GM23338 (cell line): ENCODE measurements around the gene TAS2R41. TPM values are rescaled to one million over a fixed set of nuclear protein-coding genes. Genes with fewer than 3 reads are reported as not detected.
A peak's percentile ranks its signal among the peaks of the same experiment; 100 is the strongest.

Experiments
- ATAC-seq: fragments of 200-7000 bp; cut with Tn5 transposase; 3 replicates; pipeline ENCODE4 v1.9.1; 2020
- DNase-seq: peaks from one replicate; pipeline ENCODE4 v3.0.0-alpha.2; 2015; ENCODE audit warnings: low spot score
- H2AFZ ChIP-seq: fragments of 200-600 bp; sonication (generic); 2 replicates; pipeline ENCODE4 v1.8.0; 2016; ENCODE audit warnings: antibody characterized with exemption, mild to moderate bottlenecking, moderate library complexity
- H3F3A ChIP-seq: fragments of 200-600 bp; sonication (generic); replicated peaks from 2 replicates; pipeline ENCODE4 v1.8.0; 2017; ENCODE audit warnings: antibody characterized with exemption, mixed run types, low read depth
- H3K27ac ChIP-seq: fragments of 200-600 bp; sonication (generic); 2 replicates; pipeline ENCODE4 v1.6.1; 2016; ENCODE audit warnings: low read depth
- H3K27me3 ChIP-seq: fragments of 200-600 bp; sonication (generic); 2 replicates; pipeline ENCODE4 v1.8.0; 2016; ENCODE audit warnings: mild to moderate bottlenecking, mixed run types, moderate library complexity; ENCODE audit not compliant: insufficient read depth
- H3K36me3 ChIP-seq: fragments of 200-600 bp; sonication (generic); 2 replicates; pipeline ENCODE4 v1.8.0; 2016; ENCODE audit warnings: mild to moderate bottlenecking; ENCODE audit not compliant: insufficient read depth
- H3K4me1 ChIP-seq: fragments of 200-600 bp; sonication (generic); 2 replicates; pipeline ENCODE4 v1.8.0; 2016; ENCODE audit warnings: mild to moderate bottlenecking, moderate library complexity; ENCODE audit not compliant: insufficient read depth
- H3K4me2 ChIP-seq: fragments of 200-600 bp; sonication (generic); 2 replicates; pipeline ENCODE4 v1.7.1; 2017; ENCODE audit warnings: mixed run types
- H3K4me3 ChIP-seq: fragments of 200-600 bp; sonication (generic); 2 replicates; pipeline ENCODE4 v1.6.1; 2016; ENCODE audit warnings: mixed run types
- H3K79me2 ChIP-seq: fragments of 200-600 bp; sonication (generic); replicated peaks from 2 replicates; pipeline ENCODE4 v1.8.0; 2017; ENCODE audit warnings: mild to moderate bottlenecking; ENCODE audit not compliant: insufficient read depth
- H3K9me2 ChIP-seq: fragments of 200-600 bp; sonication (generic); 2 replicates; pipeline ENCODE4 v1.8.0; 2017; ENCODE audit not compliant: insufficient read depth
- H4K20me1 ChIP-seq: fragments of 200-600 bp; sonication (generic); replicated peaks from 2 replicates; pipeline ENCODE4 v1.8.0; 2017; ENCODE audit warnings: mild to moderate bottlenecking; ENCODE audit not compliant: insufficient read depth
- H3K27ac Mint-ChIP-seq: 2 replicates; pipeline ENCODE4 v1.8.0; 2020; ENCODE audit warnings: inconsistent platforms, mild to moderate bottlenecking, moderate library complexity, mixed read lengths
- H3K27me3 Mint-ChIP-seq: 3 replicates; pipeline ENCODE4 v1.8.0; 2022; ENCODE audit warnings: low read depth, mild to moderate bottlenecking, moderate library complexity, mixed read lengths, inconsistent platforms; ENCODE audit not compliant: insufficient read depth, poor library complexity
- H3K36me3 Mint-ChIP-seq: 3 replicates; pipeline ENCODE4 v1.8.0; 2021; ENCODE audit warnings: low read depth, mild to moderate bottlenecking, inconsistent platforms, moderate library complexity, mixed read lengths
- H3K4me1 Mint-ChIP-seq: 3 replicates; pipeline ENCODE4 v1.8.0; 2020; ENCODE audit warnings: mild to moderate bottlenecking, inconsistent platforms, mixed read lengths
- H3K4me3 Mint-ChIP-seq: 3 replicates; pipeline ENCODE4 v1.8.0; 2021; ENCODE audit warnings: moderate library complexity, mild to moderate bottlenecking, inconsistent platforms, mixed read lengths
- H3K9me3 Mint-ChIP-seq: 3 replicates; pipeline ENCODE4 v1.8.0; 2020; ENCODE audit warnings: moderate library complexity, mild to moderate bottlenecking, inconsistent platforms, mixed read lengths
- CREB1 ChIP-seq: fragments of 250-450 bp; sonication (Bioruptor Pico); IDR thresholded peaks from 2 replicates; pipeline ENCODE4 v1.5.0; 2020; ENCODE audit warnings: low read depth, mild to moderate bottlenecking, moderate library complexity
- CTCF ChIP-seq, 2 experiments: fragments of 200-600 bp in 1 of 2; sonication (generic) in 1 of 2; conservative IDR thresholded peaks; 2 replicates each; pipeline versions ENCODE4 v1.5.1 to v1.6.1; 2016 to 2017; ENCODE audit warnings: antibody characterized with exemption in 2 of 2, low read depth in 2 of 2, mild to moderate bottlenecking in 2 of 2, moderate library complexity in 1 of 2
- ETS1 ChIP-seq: IDR thresholded peaks from 2 replicates; pipeline ENCODE4 v1.6.1; 2016; ENCODE audit warnings: antibody characterized with exemption
- EZH2 ChIP-seq: fragments of 200-600 bp; sonication (generic); IDR thresholded peaks from one replicate; pipeline ENCODE4 v1.8.0; 2017; ENCODE audit warnings: antibody characterized with exemption, mild to moderate bottlenecking, low read depth; ENCODE audit not compliant: unreplicated experiment
- EZH2phosphoT487 ChIP-seq: fragments of 200-600 bp; sonication (generic); IDR thresholded peaks from one replicate; pipeline ENCODE4 v1.8.1; 2018; ENCODE audit warnings: antibody characterized with exemption; ENCODE audit not compliant: unreplicated experiment
- JUNB ChIP-seq: IDR thresholded peaks from one replicate; pipeline ENCODE4 v1.6.1; 2016; ENCODE audit warnings: antibody characterized with exemption; ENCODE audit not compliant: unreplicated experiment
- NANOG ChIP-seq: IDR thresholded peaks from 2 replicates; pipeline ENCODE4 v1.6.1; 2016; ENCODE audit warnings: antibody characterized with exemption, borderline replicate concordance
- POLR2AphosphoS5 ChIP-seq: IDR thresholded peaks from 2 replicates; pipeline ENCODE4 v1.6.1; 2016; ENCODE audit warnings: antibody characterized with exemption, low read depth
- STAT1 ChIP-seq: IDR thresholded peaks from one replicate; pipeline ENCODE4 v1.6.1; 2016; ENCODE audit warnings: antibody characterized with exemption; ENCODE audit not compliant: unreplicated experiment
- ZNF114 ChIP-seq: fragments of 250-450 bp; sonication (Bioruptor Pico); IDR thresholded peaks from 2 replicates; pipeline ENCODE4 v1.5.0; 2020; ENCODE audit warnings: mild to moderate bottlenecking, moderate library complexity
- ZNF331 ChIP-seq: fragments of 250-450 bp; sonication (Bioruptor Pico); IDR thresholded peaks from 2 replicates; pipeline ENCODE4 v1.5.0; 2020; ENCODE audit warnings: low read depth, mild to moderate bottlenecking, moderate library complexity
- ZNF462 ChIP-seq: fragments of 250-450 bp; sonication (Bioruptor Pico); IDR thresholded peaks from 2 replicates; pipeline ENCODE4 v1.5.0; 2020; ENCODE audit warnings: mild to moderate bottlenecking, moderate library complexity
- long read RNA-seq: library from polyadenylated mRNA; unstranded; transcript quantifications from one replicate; pipeline ENCODE4 v2.0.0, GENCODE V29; 2020; ENCODE audit not compliant: unreplicated experiment
- polyA plus RNA-seq: library from polyadenylated mRNA; unstranded; fragments of >200 nt; fragmentation: Nextera tagmentation; extraction: Ambion mirVana; gene quantifications from 2 replicates; pipeline ENCODE4 v1.2.1, GENCODE V29; 2016
- total RNA-seq: library from RNA; depleted of rRNA; stranded (reverse); fragments of >200 nt; shearing (Covaris generic); gene quantifications from 2 replicates; pipeline ENCODE4 v1.2.3, GENCODE V29; 2014; rRNA removed
- TF ChIP-seq, protein P1 (sequence below): IDR thresholded peaks from one replicate; pipeline ENCODE4 v1.6.1; 2018; ENCODE audit warnings: antibody characterized with exemption; ENCODE audit not compliant: unreplicated experiment

TAS2R41 gene, protein sequence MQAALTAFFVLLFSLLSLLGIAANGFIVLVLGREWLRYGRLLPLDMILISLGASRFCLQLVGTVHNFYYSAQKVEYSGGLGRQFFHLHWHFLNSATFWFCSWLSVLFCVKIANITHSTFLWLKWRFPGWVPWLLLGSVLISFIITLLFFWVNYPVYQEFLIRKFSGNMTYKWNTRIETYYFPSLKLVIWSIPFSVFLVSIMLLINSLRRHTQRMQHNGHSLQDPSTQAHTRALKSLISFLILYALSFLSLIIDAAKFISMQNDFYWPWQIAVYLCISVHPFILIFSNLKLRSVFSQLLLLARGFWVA
- 1.2 and 2.9 TPM in 2 replicates for total RNA-seq
- polyA plus RNA-seq: not detected in 2 replicates
- long read RNA-seq: 0 reads

DNA sequence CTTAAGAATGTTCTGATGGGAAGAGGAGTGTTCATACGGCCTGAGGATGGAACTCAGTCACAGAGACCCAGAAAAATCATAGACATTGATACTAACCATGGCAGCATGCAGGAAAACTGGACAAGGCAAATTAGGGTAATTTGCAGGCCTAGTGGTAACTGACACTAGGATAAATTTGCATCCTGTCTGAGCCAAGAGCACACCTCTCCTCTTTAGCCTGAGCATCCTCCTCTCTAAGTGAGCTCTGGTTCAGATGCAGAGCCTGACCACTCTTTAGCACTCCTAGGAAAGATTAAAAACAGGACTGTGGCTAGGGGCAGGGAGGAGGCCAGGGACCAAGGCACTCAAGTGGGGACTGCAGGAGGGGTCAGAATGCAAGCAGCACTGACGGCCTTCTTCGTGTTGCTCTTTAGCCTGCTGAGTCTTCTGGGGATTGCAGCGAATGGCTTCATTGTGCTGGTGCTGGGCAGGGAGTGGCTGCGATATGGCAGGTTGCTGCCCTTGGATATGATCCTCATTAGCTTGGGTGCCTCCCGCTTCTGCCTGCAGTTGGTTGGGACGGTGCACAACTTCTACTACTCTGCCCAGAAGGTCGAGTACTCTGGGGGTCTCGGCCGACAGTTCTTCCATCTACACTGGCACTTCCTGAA, at the start of gene TAS2R41:
TSS of gene TAS2R41 (plus strand) at position 373 of the 650 bp plus-strand sequence. CDS start at position 373, 0 bp downstream.
- H3K4me2 ChIP-seq: no peak within 1 kb of the TSS
- H3K27ac Mint-ChIP-seq: no peak within 1 kb of the TSS
- no peaks in the 10 kb centered on the region for H3K4me1 ChIP-seq
- H3K27me3 ChIP-seq: no peaks in the 10 kb centered on the region
- ATAC-seq: peak; percentile 70
- no peaks in the 10 kb centered on the region for H3F3A ChIP-seq
- no peaks in the 10 kb centered on the region for H3K79me2 ChIP-seq
- H3K4me3 ChIP-seq: no peak within 1 kb of the TSS
- no peak within 1 kb of the TSS for H3K27ac ChIP-seq
- peaks cover 2% of the 10 kb centered on the region for H3K27me3 Mint-ChIP-seq
- 0 out of 2 replicates have a peak, but pooled peaks cover 2% of the 10 kb centered on the region for H4K20me1 ChIP-seq
- H3K36me3 Mint-ChIP-seq: no peaks in the 10 kb centered on the region
- DNase-seq: no peak
- H3K9me3 Mint-ChIP-seq: no peaks in the 10 kb centered on the region
- no peak within 1 kb of the TSS for H2AFZ ChIP-seq
- H3K4me1 Mint-ChIP-seq: no peaks in the 10 kb centered on the region; the same call in 2 of the 3 replicates
- H3K36me3 ChIP-seq: no peaks in the 10 kb centered on the region
- no peaks in the 10 kb centered on the region for H3K9me2 ChIP-seq
- no peak for TF ChIP-seq POLR2AphosphoS5
- no peak for TF ChIP-seq STAT1
- TF ChIP-seq ZNF331: no peak
- TF ChIP-seq ZNF114 (CRISPR knock-in tag): no peak
- TF ChIP-seq EZH2: no peak
- no peak for TF ChIP-seq EZH2phosphoT487
- no peak for TF ChIP-seq JUNB
- TF ChIP-seq, protein P1, sequence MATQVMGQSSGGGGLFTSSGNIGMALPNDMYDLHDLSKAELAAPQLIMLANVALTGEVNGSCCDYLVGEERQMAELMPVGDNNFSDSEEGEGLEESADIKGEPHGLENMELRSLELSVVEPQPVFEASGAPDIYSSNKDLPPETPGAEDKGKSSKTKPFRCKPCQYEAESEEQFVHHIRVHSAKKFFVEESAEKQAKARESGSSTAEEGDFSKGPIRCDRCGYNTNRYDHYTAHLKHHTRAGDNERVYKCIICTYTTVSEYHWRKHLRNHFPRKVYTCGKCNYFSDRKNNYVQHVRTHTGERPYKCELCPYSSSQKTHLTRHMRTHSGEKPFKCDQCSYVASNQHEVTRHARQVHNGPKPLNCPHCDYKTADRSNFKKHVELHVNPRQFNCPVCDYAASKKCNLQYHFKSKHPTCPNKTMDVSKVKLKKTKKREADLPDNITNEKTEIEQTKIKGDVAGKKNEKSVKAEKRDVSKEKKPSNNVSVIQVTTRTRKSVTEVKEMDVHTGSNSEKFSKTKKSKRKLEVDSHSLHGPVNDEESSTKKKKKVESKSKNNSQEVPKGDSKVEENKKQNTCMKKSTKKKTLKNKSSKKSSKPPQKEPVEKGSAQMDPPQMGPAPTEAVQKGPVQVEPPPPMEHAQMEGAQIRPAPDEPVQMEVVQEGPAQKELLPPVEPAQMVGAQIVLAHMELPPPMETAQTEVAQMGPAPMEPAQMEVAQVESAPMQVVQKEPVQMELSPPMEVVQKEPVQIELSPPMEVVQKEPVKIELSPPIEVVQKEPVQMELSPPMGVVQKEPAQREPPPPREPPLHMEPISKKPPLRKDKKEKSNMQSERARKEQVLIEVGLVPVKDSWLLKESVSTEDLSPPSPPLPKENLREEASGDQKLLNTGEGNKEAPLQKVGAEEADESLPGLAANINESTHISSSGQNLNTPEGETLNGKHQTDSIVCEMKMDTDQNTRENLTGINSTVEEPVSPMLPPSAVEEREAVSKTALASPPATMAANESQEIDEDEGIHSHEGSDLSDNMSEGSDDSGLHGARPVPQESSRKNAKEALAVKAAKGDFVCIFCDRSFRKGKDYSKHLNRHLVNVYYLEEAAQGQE: no peak
- TF ChIP-seq ZNF462 (CRISPR knock-in tag): no peak
- no peak for TF ChIP-seq NANOG
- TF ChIP-seq CREB1 (CRISPR knock-in tag): no peak
- TF ChIP-seq CTCF (conservative IDR thresholded peaks at IDR 0.05; ENCODE audit: low read depth in 2 of 2): no peak
- TF ChIP-seq ETS1: no peak
- H3K4me3 Mint-ChIP-seq: no peak within 1 kb of the TSS
